ENCODE data around the gene JAK1.

- TF ChIP-seq ZNF274 (IDR thresholded peaks at IDR 0.05; ENCODE audit: low read depth, low read length) = no peak
- TF ChIP-seq YY1 (IDR thresholded peaks at IDR 0.05; ENCODE audit: insufficient read depth, insufficient read length) = no peak
These were observed 80.7 kb downstream of the JAK1 start for GRCh38 chr1:64885648-64886047.

All from NT2/D1 (cell line).